Esophagus mucosa (tissue), 1 donor: ENCODE measurements around the gene KCNIP2. TPM values are rescaled to one million over a fixed set of nuclear protein-coding genes. Genes with fewer than 3 reads are reported as not detected.
"Not testable (repeated sequence)": the region's sequence is repeated elsewhere in the genome, so short reads cannot be mapped to it uniquely, and the experiment has no call there.

Experiments used
- ATAC-seq: fragments of 200-7000 bp; cut with Tn5 transposase; one replicate; pipeline ENCODE4 v1.9.1; 2020
- total RNA-seq: library from RNA; stranded (reverse); gene quantifications from one replicate; pipeline ENCODE4 v1.2.4, GENCODE V29; 2023
- donor health status: DM: yes; HTN: yes; CAD: no.

The KCNIP2 gene
- total RNA-seq, 1 donor from 2014 or later = 0.84 TPM

DNA sequence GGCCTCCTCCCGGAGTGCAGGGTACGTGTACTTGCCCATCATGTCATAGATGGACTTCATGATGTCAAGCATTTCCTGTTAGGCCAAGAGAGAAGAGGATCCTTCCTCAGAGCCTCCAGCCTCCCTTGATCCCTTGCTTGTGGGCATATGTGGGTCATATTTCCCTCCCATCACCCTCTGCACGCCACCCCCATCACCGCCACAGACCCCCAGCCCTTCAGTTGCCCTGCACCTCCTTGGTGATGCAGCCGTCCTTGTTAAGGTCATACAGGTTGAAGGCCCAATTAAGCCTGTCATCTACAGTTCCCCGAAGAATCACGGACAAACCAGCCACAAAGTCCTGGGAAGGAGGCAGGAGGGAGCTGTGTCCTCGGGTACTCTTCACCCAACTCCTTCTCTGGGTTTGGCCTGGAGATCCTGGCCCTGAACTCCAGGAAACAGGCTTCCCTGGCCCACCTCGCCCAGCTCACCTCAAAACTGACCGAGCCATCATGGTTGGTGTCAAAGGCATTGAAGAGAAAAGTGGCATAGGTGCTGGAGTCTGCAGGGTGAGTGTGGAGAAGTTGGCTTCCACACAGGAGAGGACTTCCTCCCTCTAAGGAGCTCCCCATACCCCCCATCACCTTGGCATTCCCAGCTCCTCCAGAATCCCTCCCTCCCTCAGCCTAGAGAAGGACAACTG, 15.5 kb downstream of the KCNIP2 start:
- ATAC-seq = no peak

DNA sequence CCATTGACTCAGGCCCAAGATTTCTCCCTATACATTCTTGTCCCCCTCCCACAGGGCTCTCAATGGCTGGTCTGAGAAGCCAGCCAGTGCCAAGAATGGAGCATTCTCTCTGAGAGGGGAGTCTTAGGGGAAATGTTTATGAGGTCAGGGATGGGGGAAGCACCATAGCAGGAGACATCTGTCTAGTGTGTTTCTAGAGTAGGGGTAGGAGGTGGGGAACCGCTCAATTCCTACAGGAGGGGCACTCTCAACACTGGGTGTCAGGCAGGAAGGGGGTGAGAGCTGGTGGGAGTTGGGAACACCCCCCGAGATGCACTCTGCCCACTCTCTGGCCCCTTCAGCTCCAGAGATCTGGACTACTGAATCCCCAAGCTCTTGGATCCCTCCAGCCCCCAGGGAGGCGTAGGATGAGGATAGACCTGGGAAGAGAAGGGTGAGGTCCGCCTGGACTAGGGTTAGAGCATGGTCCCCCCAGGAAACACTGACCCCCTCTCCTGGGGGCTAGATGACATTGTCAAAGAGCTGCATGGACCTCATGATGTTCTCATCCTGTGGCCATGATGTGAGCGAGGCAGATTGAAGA, 16.7 kb downstream of the KCNIP2 start:
- ATAC-seq = no peak

DNA sequence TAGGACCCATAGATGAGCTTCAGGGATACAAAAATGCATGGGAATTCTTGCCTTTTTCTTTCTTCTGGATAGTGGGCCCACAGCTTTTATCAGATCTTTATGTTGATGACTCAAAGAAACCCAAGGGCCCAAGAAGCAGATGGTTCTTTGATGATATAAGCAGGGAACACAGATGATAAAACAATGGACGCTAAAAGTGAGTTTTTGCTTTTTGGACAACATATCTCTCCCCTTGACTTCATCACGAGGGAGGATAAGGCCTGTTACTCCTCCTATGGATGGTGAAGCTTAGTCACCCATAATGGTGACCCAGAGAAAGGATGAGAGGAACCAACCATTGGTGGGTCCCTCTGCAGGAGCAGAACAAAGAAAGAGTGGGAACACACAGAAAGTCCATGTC, 18.9 kb downstream of the KCNIP2 start:
- ATAC-seq = no peak

DNA sequence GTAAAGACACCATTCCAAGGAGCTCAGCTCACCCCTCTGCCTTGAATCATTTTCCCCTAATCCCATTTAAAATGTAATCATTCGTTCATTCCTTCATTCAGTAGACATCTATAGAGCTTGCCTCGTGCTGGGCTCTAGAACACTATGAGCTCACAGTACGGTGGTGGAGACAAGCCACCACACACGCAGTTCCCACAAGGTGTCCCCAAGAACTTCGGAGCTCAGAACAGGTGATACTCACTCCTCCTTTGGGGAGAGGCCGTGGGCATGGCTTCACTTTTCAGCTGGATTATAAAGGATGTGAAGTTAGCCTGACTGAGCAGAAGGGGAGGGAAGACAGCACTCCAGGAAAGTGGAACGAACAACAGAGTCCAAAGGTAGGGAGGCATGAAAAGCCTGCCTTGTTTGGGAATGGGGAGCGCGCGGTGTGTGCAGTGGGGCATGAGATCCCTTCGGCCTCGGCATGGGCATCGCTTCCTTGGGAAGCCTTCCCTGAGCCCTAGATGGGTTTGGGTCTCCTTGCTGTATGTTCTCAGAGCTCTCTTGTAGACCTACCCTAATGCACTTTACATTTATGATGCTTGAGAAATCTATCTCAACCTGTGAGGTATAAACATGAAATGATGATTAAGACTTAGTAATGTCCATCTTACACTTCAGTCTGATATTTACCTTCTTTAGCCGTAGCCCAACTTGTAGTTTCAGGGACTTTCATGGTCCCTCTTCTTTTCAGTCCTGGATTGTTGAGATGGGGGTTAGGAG, 24.5 kb downstream of the KCNIP2 start:
- peak; percentile 45 for ATAC-seq

DNA sequence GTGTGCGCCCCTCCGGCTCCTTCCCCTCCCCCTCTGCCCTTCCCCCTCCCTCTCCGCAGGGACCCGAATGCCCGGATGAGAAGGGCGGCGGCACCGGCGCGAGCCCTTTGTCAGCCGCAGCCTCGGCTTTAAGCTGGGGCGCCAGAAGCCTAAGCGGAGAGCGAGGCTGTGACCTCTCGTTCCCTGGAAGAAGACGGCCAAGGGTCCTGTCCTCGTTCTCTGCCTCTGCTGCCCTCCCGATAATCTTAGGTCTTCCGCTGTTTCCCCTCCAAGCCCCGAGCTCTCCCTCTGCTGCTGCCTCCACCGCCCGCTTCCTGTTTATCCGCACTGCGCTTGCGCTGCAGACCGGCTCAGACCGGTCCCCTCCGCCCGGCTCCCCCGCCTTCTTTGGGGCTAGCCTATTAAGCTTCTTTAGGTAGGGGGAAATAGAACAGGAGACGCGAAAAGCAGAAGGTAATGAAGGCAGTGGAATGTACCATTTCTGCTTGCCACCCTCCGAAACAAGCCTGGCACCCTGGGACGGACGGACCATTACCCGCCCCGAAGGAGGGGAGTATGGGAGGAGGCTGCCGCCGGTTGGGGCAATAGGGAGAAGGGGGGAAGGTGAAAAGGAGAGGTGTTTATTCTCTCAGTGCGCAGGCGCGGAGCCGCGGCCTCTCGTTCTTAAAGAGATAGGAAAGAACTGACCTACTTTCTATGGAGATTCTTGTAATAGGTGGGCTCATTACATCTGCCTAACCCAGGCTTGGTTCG, 25.3 kb downstream of the KCNIP2 start, which contains the start of gene OGA:
Gene OGA (minus strand): TSS at position 326 of the 753 bp plus-strand sequence. CDS start 422 bp downstream, outside the sequence.
- peak; percentile 95 for ATAC-seq

DNA sequence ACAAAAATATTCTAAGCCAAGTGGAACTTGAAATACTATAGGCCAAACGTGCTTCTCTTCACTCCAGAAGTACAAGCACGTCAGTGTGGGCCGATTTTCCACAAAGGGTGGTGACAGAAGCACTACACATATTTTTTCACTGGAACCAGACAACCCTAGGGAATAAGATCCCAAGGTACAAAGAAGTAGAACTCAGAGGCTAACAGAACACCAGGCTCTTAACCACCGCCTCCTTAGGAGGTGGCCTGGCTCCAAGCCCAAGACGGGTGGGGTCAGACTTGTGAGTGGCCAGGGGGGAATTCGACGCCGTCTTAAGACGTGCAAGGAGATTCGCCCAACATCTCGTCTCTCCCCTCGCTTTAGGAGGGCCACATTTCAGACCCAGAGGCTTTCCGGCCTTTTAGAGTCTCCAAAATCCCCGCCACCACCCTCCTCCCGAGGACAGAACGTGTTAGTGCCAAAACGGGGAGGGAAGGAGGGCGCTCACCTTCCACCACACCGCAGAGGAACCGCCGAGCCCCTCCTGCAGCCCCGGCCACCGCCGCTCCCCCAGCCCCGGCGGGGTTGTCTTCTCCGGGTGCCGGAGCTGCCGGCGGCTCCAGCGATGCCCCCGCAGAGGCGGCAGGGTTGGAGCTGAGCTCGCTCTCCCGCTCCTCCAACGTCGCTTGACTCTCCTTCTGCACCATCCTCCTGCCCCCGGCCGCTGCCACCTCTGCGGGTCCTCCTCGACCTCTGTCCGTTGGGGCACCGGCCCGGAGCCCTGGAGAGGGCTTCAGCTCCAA, 26.1 kb downstream of the KCNIP2 start:
- peak; percentile 75 for ATAC-seq

DNA sequence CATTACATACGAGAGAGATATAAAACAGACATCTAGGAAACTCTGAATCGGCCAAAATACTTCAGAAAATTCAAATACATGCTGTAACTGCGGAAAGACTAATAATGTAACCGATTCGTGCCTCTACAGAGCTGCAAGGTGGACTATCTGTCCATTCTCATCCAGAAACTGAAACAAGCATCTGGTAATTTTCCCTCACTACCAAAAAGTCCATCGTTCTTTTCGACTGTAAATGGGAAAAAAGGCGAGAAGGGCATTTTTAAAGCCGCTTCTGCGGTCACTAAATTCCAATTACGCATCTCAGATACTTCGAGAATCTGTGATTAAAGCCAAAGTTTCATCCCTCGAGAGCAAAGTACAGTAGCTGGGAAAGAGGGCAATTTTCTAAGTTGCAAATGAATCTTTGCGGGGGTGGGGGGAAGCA, 26.7 kb downstream of the KCNIP2 start:
- ATAC-seq = no peak

DNA sequence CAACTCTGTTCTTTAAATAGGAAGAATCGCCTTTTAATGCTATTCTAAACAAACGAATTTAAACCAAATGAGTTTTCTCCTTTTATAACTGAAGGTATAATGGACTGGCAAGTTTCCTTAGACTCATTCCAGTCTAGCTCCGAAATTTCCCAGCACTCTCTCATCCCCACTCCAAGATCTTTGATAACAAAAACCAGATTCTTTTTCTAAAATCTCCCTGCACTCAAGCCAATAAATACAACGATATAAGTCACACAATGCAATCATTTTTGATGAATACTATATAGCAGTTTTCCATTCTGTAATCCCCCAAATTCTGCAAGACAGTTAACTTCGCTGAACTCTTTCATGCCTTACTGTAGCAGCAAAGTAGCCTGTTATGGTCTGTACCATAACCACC, 27.2 kb downstream of the KCNIP2 start:
- no peak for ATAC-seq

DNA sequence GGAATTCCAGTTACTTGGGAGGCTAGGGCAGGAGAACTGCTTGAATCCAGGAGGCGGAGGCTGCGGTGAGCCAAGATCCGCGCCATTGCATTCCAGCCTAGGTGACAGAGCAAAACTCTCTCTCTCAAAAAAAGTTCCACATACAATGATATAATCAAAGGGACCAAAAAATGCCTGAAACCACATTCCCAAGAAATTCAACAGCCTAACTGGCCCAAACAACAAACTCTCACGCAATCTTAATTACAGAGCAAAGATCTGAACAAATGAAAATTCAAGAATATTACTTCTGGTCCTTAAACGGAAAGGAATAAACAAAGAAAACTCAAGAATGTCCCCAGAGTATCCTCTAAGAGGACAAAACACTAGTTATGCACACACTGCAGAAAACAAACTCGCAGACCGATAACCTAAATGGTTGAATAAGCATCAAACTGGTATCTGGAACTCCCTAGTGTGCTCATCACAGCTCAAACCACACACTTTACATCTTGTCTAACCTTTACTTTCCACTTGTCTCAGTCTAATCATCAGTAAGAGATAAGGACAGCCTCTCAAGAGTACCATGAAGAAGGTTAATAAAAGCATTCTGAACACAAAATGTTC, 29.0 kb downstream of the KCNIP2 start:
- ATAC-seq = no peak

DNA sequence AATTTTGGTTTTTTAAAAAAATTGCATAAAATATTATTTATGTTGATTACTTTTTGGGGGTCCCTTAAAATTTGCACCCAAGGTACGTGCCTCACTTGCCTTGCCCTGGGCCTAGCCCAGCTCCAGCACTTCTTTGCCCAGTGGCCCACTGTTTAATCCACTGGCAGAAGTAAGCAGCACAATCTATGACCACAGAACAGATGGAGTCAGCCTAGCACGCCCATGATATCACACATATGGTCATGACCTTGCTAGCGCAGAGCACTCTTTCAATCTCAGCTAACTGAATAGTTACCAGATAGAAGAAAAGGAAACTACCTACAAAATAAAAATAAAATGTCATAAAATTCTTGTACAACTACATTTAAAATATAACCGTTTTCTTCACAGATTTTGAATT, 31.0 kb downstream of the KCNIP2 start:
- ATAC-seq = no peak

DNA sequence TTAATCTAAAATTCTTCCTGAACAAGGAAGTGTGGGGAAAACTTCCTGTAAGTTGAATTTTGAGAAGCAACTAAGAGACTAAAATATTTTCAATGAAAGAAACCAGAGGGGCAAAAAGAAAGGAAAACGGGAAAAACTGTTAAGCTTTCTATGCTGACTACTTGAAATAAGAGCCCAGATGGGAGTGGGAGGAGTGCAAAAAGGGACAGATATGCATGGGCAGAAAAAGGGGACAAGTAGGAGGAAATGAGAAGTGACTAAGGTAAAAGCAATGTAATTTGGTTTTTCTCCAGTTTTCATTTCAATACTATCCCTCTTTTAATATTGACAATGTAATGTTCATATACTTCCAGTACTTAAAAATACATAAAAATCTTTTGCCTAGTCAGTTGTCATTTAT, 36.4 kb downstream of the KCNIP2 start:
- no peak for ATAC-seq

DNA sequence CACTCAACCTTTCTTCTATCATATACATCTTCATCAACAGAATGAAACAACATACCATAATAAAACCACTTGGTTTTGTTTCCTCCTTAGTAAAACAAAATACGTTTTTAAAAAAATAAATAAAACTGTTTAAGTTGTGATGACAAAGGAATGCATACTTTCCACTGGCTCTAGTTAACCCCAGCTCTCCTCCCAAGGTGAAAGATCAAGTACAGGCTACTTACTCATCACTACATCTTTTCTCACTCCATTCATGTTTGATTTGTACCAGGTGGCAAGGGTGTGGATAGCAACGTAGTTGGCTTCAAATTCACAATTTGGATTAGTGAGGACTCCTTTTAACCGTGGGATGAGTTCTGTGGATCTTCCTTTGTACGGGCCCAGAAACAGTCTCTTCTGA, 40.1 kb downstream of the KCNIP2 start:
- no peak for ATAC-seq

DNA sequence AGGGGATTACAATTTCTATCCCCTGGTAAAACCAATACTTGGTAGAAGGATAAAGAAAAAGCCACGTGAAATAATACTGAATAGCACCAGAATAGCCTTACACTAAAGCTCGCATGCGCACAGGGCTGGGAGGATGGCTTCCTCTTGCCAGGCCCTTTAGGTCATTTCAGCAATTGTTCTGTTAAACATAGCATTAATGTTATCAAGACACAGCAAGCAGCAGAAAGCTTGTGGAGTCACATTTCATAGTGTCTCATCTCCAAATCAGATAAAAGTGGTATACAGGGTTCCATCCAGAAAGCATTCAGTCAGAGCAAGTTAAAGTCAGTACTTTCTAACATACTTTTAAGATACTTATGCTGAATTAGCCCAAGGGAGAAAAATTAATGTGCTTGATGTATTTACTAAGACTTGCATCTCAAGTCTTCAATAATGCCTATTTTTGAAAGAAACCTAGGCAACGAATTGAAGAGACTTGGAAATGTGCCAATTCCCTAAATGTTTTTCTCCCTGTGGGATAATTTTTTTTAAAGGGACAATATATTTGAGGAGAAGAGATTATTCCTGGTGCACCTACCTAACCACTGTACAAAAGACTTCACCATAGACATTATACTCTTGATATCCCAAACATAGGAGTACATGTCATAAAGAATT, 46.1 kb downstream of the KCNIP2 start:
- no peak for ATAC-seq

DNA sequence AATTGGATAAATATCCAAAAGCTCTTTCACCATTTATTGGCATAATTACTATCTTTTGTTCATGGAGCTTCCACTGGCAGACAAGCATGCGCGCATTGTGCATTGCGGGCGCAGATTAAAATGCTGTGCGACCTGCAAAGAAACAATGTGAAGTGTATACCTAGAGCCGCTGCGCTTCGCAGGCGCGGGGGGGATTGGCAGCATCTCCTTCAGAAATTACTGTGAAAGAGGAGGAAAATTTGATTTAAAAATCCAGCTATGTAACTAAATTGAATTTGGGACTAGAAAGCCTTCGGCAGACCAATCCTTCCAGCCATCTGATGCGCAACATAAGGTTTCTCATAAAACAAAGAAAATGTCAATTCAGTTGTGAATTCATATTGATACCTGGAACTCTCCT, 50.1 kb downstream of the KCNIP2 start:
- ATAC-seq = no peak

DNA sequence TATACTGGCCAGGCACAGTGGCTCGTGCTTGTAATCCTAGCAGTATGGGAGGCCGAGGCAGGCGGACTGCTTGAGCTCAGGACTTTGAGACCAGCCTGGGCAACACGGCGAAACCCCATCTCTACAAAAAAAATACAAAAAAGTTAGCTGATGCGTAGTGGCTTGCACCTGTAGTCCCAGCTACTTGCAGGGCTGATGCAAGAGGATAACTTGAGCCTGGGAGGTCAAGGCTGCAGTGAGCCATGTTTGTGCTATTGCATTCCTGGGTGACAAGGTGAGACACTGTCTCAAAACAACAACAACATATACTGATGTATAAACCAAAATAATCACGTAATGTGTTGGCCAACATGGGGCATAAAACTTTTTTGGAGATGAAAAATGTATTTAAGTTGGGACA, 53.9 kb downstream of the KCNIP2 start:
- no peak for ATAC-seq

DNA sequence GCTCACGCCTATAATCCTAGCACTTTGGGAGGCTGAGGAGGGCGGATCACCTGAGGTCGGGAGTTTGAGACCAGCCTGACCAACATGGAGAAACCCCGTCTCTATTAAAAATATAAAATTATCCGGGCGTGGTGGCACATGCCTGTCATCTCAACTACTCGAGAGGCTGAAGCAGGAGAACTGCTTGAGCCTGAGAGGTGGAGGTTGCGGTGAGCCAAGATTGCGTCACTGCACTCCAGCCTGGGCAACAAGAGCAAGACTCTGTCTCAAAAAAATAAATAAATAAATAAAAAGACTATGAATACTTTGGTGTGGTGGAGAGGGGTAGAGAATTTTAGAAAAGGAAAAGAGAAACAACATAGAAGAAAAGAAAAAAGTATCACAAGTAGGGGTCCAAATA, 54.4 kb downstream of the KCNIP2 start:
- ATAC-seq = not testable (repeated sequence)

DNA sequence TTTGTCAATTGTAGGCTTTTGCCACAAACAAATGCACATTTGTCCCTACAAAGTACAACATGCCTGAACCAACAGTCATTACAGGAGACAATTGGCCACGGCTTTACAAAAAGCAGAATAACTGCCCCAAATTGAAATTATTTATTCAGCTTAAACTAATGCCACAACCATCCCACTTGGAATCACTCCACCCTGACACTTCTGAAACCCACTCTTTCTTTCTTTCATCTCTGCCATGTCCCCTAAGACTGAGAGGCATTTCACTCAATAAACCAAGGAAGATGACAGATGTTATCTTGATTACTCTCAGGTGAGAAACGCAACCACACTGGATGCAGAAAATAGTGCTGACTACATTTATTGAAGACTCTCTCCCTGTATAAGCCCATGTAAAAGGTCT, 57.8 kb downstream of the KCNIP2 start:
- no peak for ATAC-seq

DNA sequence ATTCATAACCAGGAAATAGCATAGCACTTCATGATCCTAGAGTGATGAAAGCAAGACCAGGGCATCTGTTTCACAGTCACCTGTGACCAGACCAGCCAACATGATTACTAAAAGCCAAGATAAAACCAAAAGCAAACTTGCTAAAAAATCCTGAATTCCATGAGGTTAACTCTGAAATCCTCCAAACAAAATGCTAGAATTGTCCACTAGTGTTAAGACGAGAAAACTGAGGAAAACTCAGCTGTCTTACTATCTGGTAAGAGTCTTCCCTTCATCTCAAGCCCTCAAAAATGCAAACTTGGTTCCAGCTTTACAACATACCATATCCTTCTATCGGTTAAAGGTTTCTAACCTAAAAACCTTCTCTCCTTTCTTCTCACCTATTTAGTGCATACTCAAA, 59.0 kb downstream of the KCNIP2 start:
- ATAC-seq = no peak

DNA sequence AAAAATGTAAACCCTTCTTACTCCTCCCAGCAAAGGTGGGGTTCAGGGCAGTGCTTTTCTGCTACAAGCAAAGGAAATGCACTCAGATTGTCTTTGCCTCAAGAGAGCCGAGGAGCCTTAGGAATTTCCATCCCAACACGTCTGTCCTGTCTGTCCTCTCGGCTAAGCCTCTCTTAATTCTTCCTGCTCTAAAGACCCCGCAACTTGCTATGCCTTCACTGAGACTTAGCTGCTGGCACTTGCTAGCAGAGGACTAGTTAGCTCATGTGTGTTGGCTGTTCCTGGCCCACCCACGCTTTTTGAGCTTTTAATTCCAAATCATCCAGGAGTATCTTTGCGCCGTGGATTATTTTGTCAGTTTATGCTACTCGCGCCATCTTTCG, 59.9 kb downstream of the KCNIP2 start:
- ATAC-seq = no peak

DNA sequence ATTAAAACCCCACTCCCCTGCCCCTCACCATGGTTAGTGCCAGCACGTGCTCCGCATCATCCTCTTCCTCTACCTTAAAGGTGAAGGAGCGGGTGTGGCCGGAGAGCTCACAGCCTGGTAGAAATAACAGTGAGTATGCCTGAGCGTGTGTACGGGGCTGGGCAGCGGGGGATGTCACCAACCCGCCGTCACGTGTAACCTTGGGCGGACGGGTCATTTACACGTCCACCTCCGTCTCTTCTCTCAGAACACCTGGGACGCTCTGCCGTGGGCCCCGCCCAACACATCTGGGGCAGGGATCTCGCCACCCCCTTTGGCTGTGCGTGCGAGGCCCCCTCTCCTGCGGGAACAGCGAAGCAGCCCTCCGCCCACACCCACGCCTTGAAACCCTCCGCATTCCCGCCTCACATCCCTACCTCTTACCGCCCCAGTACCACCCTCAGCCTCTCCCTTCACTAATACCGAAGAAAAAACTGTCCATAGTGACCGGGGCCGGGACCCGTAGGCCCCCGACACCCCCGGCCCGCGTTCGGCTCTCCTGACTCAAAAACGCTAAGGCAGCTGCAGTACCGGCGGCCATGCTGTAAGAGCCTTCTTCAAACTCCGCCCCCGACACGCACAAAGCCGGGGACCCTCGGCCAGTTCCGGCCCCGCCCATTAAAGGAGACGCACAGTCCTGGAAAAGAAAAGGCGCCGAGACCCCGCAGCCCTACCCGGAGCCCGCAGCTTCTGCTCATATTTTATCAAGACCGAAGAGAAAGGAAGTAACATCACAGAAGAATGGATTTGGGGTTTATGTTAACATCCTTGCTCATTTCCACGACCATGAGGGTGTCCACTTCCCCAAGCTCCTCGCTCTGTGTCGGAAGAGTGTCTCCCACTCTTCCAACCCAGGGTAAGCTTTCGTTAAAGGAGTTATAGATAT, 60.5 kb downstream of the KCNIP2 start, which contains the start of gene NPM3:
Gene NPM3 (minus strand): TSS at position 636 of the 925 bp plus-strand sequence. CDS start 56 bp downstream, at position 580.
- peak; percentile 56 for ATAC-seq
